Measurements from ENCODE around the gene SAPCD2.

DNA sequence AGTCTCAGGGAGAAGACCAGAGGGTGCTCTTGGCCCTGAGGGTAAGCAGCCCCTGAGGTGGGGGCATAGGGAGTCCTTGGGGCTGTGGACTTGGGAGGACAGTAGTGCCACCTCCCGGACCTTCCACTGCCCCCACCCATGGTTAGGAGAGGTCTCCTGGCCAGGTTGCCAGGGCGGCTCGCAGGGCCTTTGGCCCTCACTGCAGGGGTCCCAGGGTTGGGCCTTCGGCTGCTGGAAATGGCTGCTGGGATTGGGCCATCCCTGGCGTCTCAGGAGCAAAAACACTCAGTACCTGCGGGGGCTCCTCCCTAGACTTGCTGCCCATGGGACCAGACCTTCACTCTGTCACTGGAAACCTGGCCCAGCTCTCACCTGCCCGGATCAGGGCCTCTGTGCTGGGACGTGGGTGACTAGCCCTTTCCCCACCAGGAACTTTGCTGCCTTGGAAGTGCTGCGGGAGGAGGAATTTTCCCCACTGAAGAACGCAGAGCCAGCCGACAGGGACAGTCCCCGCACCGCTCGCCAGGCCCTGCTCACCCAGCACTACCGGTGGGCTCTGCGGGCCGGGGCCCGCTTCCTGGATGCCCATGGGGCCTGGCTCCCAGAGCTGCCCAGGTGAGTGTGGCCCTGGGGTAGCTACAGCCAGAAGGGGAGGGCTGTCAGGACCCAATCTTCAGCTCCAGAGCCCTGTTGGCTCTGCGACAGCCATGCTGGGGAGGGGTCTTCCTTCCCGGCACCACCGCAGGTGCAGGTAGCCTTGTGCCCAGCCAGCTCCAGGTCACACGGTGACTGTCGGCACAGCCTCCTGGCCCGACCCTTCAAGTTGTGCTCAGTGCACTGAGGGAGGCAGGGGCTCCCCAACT lies 10.1 kb upstream of the SAPCD2 start:
- TF ChIP-seq, protein P1, sequence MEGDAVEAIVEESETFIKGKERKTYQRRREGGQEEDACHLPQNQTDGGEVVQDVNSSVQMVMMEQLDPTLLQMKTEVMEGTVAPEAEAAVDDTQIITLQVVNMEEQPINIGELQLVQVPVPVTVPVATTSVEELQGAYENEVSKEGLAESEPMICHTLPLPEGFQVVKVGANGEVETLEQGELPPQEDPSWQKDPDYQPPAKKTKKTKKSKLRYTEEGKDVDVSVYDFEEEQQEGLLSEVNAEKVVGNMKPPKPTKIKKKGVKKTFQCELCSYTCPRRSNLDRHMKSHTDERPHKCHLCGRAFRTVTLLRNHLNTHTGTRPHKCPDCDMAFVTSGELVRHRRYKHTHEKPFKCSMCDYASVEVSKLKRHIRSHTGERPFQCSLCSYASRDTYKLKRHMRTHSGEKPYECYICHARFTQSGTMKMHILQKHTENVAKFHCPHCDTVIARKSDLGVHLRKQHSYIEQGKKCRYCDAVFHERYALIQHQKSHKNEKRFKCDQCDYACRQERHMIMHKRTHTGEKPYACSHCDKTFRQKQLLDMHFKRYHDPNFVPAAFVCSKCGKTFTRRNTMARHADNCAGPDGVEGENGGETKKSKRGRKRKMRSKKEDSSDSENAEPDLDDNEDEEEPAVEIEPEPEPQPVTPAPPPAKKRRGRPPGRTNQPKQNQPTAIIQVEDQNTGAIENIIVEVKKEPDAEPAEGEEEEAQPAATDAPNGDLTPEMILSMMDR (IDR thresholded peaks at IDR 0.05), result no peak
- TF ChIP-seq POLR2A (IDR thresholded peaks at IDR 0.05) (no peak), POLR2AphosphoS5 (IDR thresholded peaks at IDR 0.05) (no peak)

Data from prostate gland (tissue), 2 donors.